ENCODE results near the gene CEP95.

DNA sequence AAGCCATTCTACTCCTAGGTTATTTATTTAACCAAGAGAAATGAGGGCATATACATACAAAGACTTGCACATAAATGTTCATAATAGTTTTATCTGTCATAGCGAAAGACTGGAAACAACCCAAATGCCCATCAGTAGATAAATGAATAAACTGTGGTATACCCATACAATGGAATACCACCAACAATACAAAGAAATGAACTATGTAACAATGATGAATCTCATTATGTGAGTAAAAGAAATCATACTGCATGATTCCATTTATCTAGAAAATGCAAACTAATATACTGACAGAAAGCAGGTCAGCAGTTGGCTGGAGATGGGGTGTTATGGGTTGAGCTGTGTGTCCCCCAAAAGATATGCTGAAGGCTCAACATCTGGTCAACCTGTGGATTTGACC, 57.3 kb downstream of the CEP95 start:
- TF ChIP-seq, protein P1, sequence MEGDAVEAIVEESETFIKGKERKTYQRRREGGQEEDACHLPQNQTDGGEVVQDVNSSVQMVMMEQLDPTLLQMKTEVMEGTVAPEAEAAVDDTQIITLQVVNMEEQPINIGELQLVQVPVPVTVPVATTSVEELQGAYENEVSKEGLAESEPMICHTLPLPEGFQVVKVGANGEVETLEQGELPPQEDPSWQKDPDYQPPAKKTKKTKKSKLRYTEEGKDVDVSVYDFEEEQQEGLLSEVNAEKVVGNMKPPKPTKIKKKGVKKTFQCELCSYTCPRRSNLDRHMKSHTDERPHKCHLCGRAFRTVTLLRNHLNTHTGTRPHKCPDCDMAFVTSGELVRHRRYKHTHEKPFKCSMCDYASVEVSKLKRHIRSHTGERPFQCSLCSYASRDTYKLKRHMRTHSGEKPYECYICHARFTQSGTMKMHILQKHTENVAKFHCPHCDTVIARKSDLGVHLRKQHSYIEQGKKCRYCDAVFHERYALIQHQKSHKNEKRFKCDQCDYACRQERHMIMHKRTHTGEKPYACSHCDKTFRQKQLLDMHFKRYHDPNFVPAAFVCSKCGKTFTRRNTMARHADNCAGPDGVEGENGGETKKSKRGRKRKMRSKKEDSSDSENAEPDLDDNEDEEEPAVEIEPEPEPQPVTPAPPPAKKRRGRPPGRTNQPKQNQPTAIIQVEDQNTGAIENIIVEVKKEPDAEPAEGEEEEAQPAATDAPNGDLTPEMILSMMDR (IDR thresholded peaks at IDR 0.05) = no peak
- TF ChIP-seq POLR2A (IDR thresholded peaks at IDR 0.05) (no peak), POLR2AphosphoS5 (IDR thresholded peaks at IDR 0.05) (no peak), EP300 (IDR thresholded peaks at IDR 0.05) (no peak)

All from stomach (tissue), 4 donors.